HG03521 (cell line): ENCODE data around the gene GPD1.
"Not testable (repeated sequence)": the region's sequence is repeated elsewhere in the genome, so short reads cannot be mapped to it uniquely, and the experiment has no call there.

ENCODE experiments used
- ATAC-seq: cut with Tn5 transposase; IDR thresholded peaks from one replicate; pipeline ENCODE4 v1.9.1; 2021; ENCODE audit warnings: mild to moderate bottlenecking, moderate library complexity; ENCODE audit not compliant: unreplicated experiment

The GPD1 gene

DNA sequence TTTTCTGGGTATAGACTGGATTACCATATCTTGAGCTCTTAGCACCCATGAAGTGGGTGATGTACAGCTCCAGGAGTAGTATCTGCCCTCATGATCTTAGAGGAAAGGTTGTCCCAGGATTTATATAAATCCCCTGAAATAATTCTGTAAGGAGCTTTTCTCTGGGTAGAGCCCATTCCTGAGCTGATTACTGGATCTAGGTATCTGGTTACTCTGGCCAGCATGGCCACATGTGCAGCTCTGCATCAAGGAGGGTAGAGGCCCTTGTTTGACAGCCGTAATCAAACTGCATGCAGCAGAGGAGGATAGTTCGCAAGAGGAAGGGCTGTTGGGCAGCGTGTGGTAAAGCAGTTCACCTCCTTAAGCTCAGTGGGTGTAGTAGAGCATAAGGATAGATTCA, 16.7 kb downstream of the GPD1 start:
- ATAC-seq: no peak

DNA sequence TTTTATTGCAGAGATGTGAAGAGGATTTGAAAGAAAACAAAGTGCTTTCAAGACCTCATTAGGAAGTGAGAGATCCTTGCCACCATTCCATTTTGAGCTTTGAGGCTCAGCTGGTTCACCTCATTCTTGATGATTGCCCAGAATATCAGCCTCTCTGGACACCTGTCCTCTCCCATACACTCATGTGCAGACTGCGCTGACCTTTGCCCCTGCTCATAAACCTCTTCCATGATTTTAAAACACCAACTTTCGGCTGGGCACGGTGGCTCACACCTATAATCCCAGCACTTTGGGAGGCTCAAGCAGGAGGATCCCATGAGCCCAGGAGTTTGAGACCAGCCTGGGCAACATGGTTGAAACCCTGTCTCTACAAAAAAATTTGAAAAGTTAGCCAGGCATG, 17.1 kb downstream of the GPD1 start:
- no peak for ATAC-seq

- ATAC-seq: no peak
Observed at GRCh38 chr12:50121641-50122040, 17.8 kb downstream of the GPD1 start.

- no peak for ATAC-seq
Observed at GRCh38 chr12:50123203-50123602, 19.4 kb downstream of the GPD1 start.

DNA sequence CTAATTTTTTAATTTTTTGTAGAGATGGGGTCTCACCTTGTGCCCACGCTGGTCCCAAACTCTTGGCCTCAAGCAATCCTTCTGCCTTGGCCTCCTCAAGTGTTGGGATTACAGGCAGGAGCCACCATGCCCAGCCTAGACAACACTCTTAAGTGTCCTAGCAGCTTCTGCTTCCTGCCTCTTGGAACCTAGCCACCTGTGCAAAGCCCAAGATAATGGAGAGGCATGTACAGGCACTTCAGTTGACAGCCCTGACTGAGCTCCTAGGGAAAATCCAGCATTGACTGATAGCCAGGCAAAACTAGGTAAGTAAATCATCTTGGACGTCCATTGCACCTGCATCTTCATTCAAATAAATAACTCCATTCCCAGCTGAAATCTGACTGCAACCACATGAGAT, 23.7 kb downstream of the GPD1 start:
- ATAC-seq: no peak

GRCh38 chr12:50129290-50129689, 25.5 kb downstream of the GPD1 start:
- no peak for ATAC-seq

DNA sequence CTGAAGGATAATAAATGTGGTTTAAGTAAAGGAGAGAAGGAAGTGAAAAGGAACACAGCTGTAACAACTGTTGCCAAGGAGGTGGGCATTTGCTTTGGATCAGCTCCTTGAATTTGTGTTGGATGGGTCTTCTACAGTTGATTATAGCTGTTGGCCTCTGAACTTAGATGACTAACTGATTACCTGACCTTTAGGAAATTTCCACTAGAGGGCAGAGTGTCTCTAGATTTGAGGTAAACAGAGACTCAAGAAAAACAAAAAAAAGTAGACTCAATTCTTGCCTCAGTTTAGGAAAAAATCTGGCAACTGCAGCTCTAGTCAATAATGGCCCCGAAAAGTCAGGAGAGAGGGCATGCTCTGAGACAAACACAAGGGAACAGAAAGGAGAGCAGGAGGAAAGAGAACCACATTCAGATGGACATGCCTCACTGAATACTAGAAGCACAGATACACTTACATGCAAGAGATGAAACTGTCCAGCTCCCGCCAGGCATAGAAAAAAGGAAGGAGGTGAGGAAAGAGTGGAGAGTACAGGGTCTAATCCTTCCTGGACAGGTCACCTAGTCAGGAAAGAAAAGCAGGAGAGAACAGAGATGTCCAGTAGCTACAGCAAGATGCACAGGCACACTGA, 28.8 kb downstream of the GPD1 start:
- no peak for ATAC-seq

DNA sequence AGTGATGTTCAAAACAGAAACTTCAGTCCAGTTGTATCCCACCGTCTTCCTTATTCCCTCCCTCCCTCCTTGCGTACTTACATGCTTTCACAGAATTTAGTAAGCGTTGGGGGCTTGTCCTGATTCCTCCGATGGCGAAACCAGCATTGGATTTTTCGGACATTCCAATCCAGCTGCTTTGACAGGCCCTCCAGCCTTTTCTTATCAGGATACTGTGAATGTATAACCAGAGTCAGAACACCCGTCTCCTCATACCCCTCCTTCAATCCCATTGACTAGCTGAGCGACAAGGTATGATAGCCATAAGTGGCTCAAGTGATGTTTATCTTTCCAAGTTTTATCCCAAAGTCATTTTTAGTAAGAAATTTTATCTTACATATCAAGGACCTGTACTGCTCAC, 39.2 kb downstream of the GPD1 start:
- ATAC-seq: no peak

DNA sequence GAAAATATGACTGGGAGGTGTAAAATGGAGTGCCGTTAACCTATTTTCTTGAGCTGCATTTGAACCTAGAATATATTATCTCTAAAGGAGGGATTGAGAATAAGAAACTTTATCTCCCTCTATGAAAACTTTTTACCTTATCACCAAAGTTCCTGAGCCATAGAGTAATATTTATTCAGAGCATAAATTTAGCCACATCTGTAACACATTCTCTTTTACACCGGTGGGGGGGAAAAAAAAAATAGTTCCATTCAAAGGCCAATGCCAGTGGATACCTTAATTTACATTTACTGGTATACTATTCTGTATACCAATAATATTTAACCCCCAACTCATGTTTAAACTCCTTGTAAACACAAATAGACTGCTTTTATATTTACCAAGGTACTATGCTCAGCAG, 41.6 kb downstream of the GPD1 start:
- ATAC-seq: no peak

DNA sequence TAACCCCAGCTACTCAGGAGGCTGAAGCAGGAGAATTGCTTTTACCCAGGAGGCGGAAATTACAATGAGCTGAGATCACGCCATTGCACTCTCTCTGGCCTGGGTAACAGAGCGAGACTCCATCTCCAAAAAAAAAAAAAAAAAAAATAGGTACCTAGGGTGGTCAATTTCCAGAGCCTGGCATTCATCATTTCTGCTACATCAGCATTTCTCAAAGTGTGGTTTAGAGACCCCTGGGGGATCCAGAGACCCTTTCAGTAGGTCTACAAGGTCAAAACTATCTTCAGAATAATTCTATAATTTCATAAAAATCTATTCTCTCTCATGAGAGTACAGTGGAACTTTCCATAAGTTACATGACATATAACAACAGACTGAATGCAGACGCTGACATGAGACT, 43.5 kb downstream of the GPD1 start:
- no peak for ATAC-seq

- not testable (repeated sequence) for ATAC-seq
Observed at GRCh38 chr12:50148011-50148410, 44.2 kb downstream of the GPD1 start.

- no peak for ATAC-seq
Observed at GRCh38 chr12:50149311-50149710, 45.5 kb downstream of the GPD1 start.

DNA sequence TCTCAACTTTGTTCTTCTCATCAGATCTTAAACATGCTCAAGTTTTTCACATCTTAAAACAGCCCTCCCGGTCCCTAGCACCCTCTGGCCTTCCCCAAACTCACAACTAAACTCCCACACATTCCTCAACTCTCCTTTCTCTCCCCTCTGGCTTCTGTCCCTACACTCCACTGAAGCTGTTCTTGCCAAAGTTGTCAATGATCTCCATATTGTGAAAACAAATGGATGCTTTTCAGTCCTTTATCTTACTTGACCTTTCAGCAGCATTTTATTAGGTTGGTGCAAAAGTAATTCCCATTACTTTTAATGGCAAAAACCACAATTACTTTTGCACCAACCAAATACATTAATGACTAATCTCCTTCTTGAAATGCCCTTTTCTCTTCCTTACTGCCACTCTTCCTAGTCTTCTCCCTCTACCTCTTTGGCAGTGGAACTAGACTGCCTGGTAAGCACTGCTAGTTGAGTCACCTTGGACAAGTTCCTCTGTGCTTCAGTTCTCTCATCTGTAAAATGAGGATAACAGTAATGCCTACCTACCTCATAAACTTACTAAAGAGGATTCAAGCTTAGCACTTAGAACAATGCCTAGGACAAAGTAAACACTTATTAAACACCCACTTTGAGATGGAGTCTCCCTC, 47.4 kb downstream of the GPD1 start:
- no peak for ATAC-seq

DNA sequence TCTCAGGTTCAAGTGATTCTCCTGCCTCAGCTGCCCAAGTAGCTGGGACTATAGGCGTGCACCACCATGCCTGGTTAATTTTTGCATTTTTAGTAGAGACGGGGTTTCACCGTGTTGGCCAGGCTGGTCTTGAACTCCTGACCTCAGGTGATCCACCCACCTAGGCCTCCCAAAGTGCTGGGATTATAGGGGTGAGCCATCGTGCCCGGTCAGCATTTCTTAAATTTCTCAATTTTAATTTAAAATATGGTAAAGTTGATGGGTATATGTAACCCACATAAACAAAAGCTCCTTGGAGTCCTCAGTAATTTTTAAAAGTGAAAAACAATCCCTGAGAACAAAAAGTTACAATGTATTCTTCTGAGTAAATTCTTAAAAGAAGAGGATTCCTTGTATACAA, 51.1 kb downstream of the GPD1 start:
- ATAC-seq: not testable (repeated sequence)

- no peak for ATAC-seq
Observed at GRCh38 chr12:50156641-50157040, 52.8 kb downstream of the GPD1 start.

GRCh38 chr12:50157259-50157658, 53.5 kb downstream of the GPD1 start:
- no peak for ATAC-seq

GRCh38 chr12:50160643-50161042, 56.8 kb downstream of the GPD1 start:
- ATAC-seq: no peak
